K562 (cell line): ENCODE results near the gene TMTC2. TPM values are rescaled to one million over a fixed set of nuclear protein-coding genes. Genes with fewer than 3 reads are reported as not detected.

Source experiments
- ATAC-seq: fragments of 200-7000 bp; cut with Tn5 transposase; 3 replicates; pipeline ENCODE4 v1.9.1; 2020; ENCODE audit warnings: moderate library complexity
- BruUV-seq: library from RNA; stranded (reverse); fragments of 400-500 nt; replicated peaks from 2 replicates; lab custom pipeline; 2021; lab: Mats Ljungman, UMichigan
- CTCF ChIA-PET: fragments of 300-600 bp; formaldehyde crosslinking; extraction: SDS; loops from one replicate; lab custom pipeline; 2021; ENCODE audit warnings: low intra/inter-chr PET ratio; lab: Yijun Ruan, JAX
- POLR2A ChIA-PET: fragments of 300-600, 350-650 bp; sonication (Branson Sonifier 250); formaldehyde crosslinking; extraction: SDS; loops from one replicate; lab custom pipeline; 2021; ENCODE audit warnings: antibody characterized with exemption, inconsistent platforms; lab: Yijun Ruan, JAX
- DNase-seq, 4 experiments: peaks; one replicate each; pipeline versions ENCODE4 v3.0.0 to v3.0.0-alpha.2; 2011 to 2018; ENCODE audit warnings: low spot score in 3 of 4, mixed read lengths in 3 of 4; ENCODE audit errors: extremely low read depth in 1 of 4
- FAIRE-seq: peaks from 2 replicates; lab custom pipeline; 2011; peaks lifted over from hg19 to GRCh38; lab: Jason Lieb, UNC
- H2AFZ ChIP-seq: 2 replicates; pipeline ENCODE4 v1.6.0; 2011; ENCODE audit warnings: low read depth, low read length, control low read depth, inconsistent platforms
- H3K27ac ChIP-seq: fragments of 200-600 bp; 3 replicates; pipeline ENCODE4 v1.8.0; 2011; ENCODE audit warnings: low read depth, mild to moderate bottlenecking, control low read depth, inconsistent platforms, low read length, moderate library complexity, mixed read lengths; ENCODE audit errors: extremely low read depth
- H3K27me3 ChIP-seq, 2 experiments: fragments of 300-600 bp in 1 of 2; 2 replicates in 1 of 2; 3 replicates in 1 of 2; pipeline versions ENCODE4 v1.6.0 to v1.8.0; 2011; ENCODE audit warnings: inconsistent platforms in 2 of 2, low read length in 2 of 2, mild to moderate bottlenecking in 1 of 2, mixed read lengths in 1 of 2, moderate library complexity in 1 of 2; ENCODE audit not compliant: control insufficient read depth in 2 of 2, insufficient read depth in 2 of 2
- H3K36me3 ChIP-seq: fragments of 300-600 bp; 3 replicates; pipeline ENCODE4 v1.8.0; 2011; ENCODE audit warnings: mild to moderate bottlenecking, low read length, inconsistent platforms; ENCODE audit not compliant: control insufficient read depth, insufficient read depth
- H3K4me1 ChIP-seq, 2 experiments: fragments of 200-600 bp in 1 of 2; replicated peaks in 1 of 2; 2 replicates in 1 of 2; 3 replicates in 1 of 2; pipeline versions ENCODE4 v1.5.1 to v1.8.0; 2011; ENCODE audit warnings: inconsistent platforms in 2 of 2, low read length in 2 of 2, mild to moderate bottlenecking in 1 of 2, mixed read lengths in 1 of 2, moderate library complexity in 1 of 2; ENCODE audit not compliant: control insufficient read depth in 2 of 2, insufficient read depth in 2 of 2
- H3K4me2 ChIP-seq: 2 replicates; pipeline ENCODE4 v1.6.1; 2011; ENCODE audit warnings: low read length, control low read depth, inconsistent platforms, mixed read lengths; ENCODE audit not compliant: insufficient read depth
- H3K4me3 ChIP-seq: fragments of 200-600 bp; sonication (generic), shearing (Covaris generic); 2 replicates; pipeline ENCODE4 v1.5.1; 2016; ENCODE audit warnings: control low read depth, inconsistent platforms
- H3K79me2 ChIP-seq: fragments of 200-600 bp; 3 replicates; pipeline ENCODE4 v1.8.0; 2011; ENCODE audit warnings: low read length, inconsistent platforms; ENCODE audit not compliant: control insufficient read depth, insufficient read depth
- H3K9ac ChIP-seq, 2 experiments: 2 replicates each; pipeline versions ENCODE4 v1.6.0 to v1.6.1; 2011; ENCODE audit warnings: low read depth in 2 of 2, low read length in 2 of 2, control low read depth in 1 of 2, inconsistent platforms in 1 of 2, mild to moderate bottlenecking in 1 of 2, mixed read lengths in 1 of 2; ENCODE audit not compliant: insufficient read depth in 1 of 2
- H3K9me1 ChIP-seq: one replicate; pipeline ENCODE4 v1.6.0; 2011; ENCODE audit warnings: inconsistent platforms, mild to moderate bottlenecking, low read length, moderate library complexity; ENCODE audit not compliant: control insufficient read depth, insufficient read depth
- H3K9me3 ChIP-seq: replicated peaks from 2 replicates; pipeline ENCODE4 v1.5.1; 2011; ENCODE audit warnings: low read depth, low read length, inconsistent platforms; ENCODE audit not compliant: control insufficient read depth, insufficient read depth
- H4K20me1 ChIP-seq: replicated peaks from 2 replicates; pipeline ENCODE4 v1.6.1; 2011; ENCODE audit warnings: low read length, inconsistent platforms, mixed read lengths; ENCODE audit not compliant: control insufficient read depth, insufficient read depth
- CREB1 ChIP-seq, 2 experiments: sonication (generic) in 1 of 2; formaldehyde crosslinking in 1 of 2; IDR thresholded peaks; 2 replicates each; pipeline versions ENCODE4 v1.6.1 to v1.8.0; 2012 to 2022; ENCODE audit warnings: inconsistent platforms in 1 of 2, mild to moderate bottlenecking in 1 of 2, missing genetic modification reagents in 1 of 2, moderate library complexity in 1 of 2
- FUS ChIP-seq: fragments of 200-400 bp; formaldehyde crosslinking; optimal IDR thresholded peaks from 2 replicates; pipeline ENCODE3; 2017; ENCODE audit warnings: low read depth, low read length
- HMGN3 ChIP-seq: IDR thresholded peaks from 2 replicates; pipeline ENCODE4 v1.6.1; 2011; ENCODE audit warnings: borderline replicate concordance, low read depth, mild to moderate bottlenecking, mixed read lengths, low read length; ENCODE audit not compliant: insufficient read length; ENCODE audit errors: extremely low read depth
- MCM2 ChIP-seq: fragments of 450-650 bp; IDR thresholded peaks from 2 replicates; pipeline ENCODE4 v1.6.1; 2017; ENCODE audit warnings: low read depth, mild to moderate bottlenecking
- NEUROD1 ChIP-seq: fragments of 150-350 bp; IDR thresholded peaks from 2 replicates; pipeline ENCODE4 v1.6.1; 2014; ENCODE audit warnings: borderline replicate concordance, low read length, low read depth; ENCODE audit not compliant: partially characterized antibody
- POLR3A ChIP-seq: IDR thresholded peaks from 2 replicates; pipeline ENCODE4 v1.6.1; 2011; ENCODE audit warnings: borderline replicate concordance, mild to moderate bottlenecking, moderate library complexity; ENCODE audit not compliant: insufficient read length, insufficient read depth; ENCODE audit errors: extremely low read depth
- RAD21 ChIP-seq, 2 experiments: fragments of 250-450 bp in 1 of 2; fragments of 450-650 bp in 1 of 2; sonication (Bioruptor Pico) in 1 of 2; formaldehyde crosslinking in 1 of 2; IDR thresholded peaks in 1 of 2; conservative IDR thresholded peaks in 1 of 2; 2 replicates each; pipeline versions ENCODE4 v1.4.0 to v1.8.0; 2020 to 2022; ENCODE audit warnings: mild to moderate bottlenecking in 2 of 2, moderate library complexity in 1 of 2
- SREBF2 ChIP-seq: sonication (generic); formaldehyde crosslinking; IDR thresholded peaks from 2 replicates; pipeline ENCODE4 v1.4.0; 2020; ENCODE audit warnings: mild to moderate bottlenecking, missing genetic modification reagents
- TEAD2 ChIP-seq: fragments of 450-650 bp; IDR thresholded peaks from 2 replicates; pipeline ENCODE4 v1.6.1; 2016; ENCODE audit warnings: missing genetic modification characterization, control low read depth, missing compliant biosample characterization
- ZBTB17 ChIP-seq: fragments of 450-650 bp; formaldehyde crosslinking; IDR thresholded peaks from 2 replicates; pipeline ENCODE4 v1.4.0; 2020; ENCODE audit warnings: mild to moderate bottlenecking
- ZFP36 ChIP-seq: fragments of 150-350 bp; IDR thresholded peaks from 2 replicates; pipeline ENCODE4 v1.6.1; 2018; ENCODE audit warnings: low read length, low read depth; ENCODE audit not compliant: partially characterized antibody
- ZNF175 ChIP-seq: fragments of 200-800 bp; sonication (Bioruptor generic); IDR thresholded peaks from 2 replicates; pipeline ENCODE4 v1.6.1; 2016; ENCODE audit warnings: low read depth, mild to moderate bottlenecking, missing genetic modification characterization, missing compliant biosample characterization
- WGBS: fragments of 100-300 bp; shearing (Covaris generic); methylation state at CpG from one replicate; pipeline ENCODE4 v1.1.6; 2016; ENCODE audit warnings: low coverage, mixed read lengths; ENCODE audit not compliant: insufficient coverage; ENCODE audit errors: missing lambda C conversion rate; 5-methylcytosine and 5-hydroxymethylcytosine counted together
- in situ Hi-C: fragments of 300-500 bp; cut with MboI; formaldehyde crosslinking; loops from 4 replicates; pipeline ENCODE4 v1.15.0; 2018; ENCODE audit warnings: inconsistent platforms, mixed read lengths
- intact Hi-C: fragments of 100-400 bp; cut with micrococcal nuclease; formaldehyde crosslinking; loops from 2 replicates; pipeline ENCODE4 v1.14.2; 2022
- polyA plus RNA-seq, 8 experiments: library from polyadenylated mRNA; depleted of rRNA in 4 of 8; stranded (reverse) in 5 of 8; unstranded in 3 of 8; fragments of >200 nt; fragmentation: Nextera tagmentation in 2 of 8; fragmentation: Illumina TruSeq in 1 of 8; extraction: Ambion mirVana in 2 of 8; extraction: Trizol in 1 of 8; gene quantifications; 2 replicates each; pipeline versions ENCODE4 v1.2.1 to v1.2.3, GENCODE V29; 2011 to 2014; ENCODE audit warnings: inconsistent platforms in 1 of 8, missing spikeins in 1 of 8
- total RNA-seq, 7 experiments: library from RNA; depleted of rRNA in 6 of 7; stranded (reverse); fragments of >200 nt in 6 of 7; fragmentation: Illumina TruSeq in 2 of 7; extraction: Trizol in 2 of 7; gene quantifications; 2 replicates each; pipeline versions ENCODE4 v1.2.1 to v1.2.3, GENCODE V29; 2011 to 2021; ENCODE audit warnings: low replicate concordance in 1 of 7
- TF ChIP-seq, protein P1 (sequence below): fragments of 250-450 bp; sonication (Bioruptor Pico); IDR thresholded peaks from 2 replicates; pipeline ENCODE4 v1.4.0; 2020; ENCODE audit warnings: mild to moderate bottlenecking
- TF ChIP-seq, protein P2 (sequence below): fragments of 450-650 bp; formaldehyde crosslinking; IDR thresholded peaks from 2 replicates; pipeline ENCODE4 v1.4.0; 2020; ENCODE audit warnings: mild to moderate bottlenecking, moderate library complexity

The TMTC2 gene
- total and polyA plus RNA-seq, 9 of the 15 experiments (the other 6 are each of a cell fraction or from before 2014, with no cell fraction given) = 0.29 to 1.1 (median 0.55) TPM

DNA sequence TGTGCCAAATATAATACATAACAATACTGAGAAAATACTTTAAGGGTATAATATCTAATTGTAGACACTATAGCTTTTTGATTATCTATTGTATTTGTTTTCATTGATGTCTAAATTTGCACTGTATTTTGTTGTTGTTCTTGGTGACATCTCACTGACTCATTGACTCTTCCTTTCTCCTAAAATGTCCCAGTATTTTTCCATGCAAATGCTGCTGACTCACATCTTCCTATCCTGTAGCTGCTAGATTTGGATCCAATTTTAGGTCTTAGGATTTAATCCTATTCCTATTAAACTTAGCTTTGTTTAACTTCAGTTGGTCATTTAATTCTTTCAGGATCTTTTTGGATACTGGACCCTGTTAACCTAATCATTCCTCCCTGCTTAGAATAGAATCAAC, 148.5 kb downstream of the TMTC2 start (continued):
- TF ChIP-seq POLR3A (no peak), MCM2 (no peak), TEAD2 (tag) (no peak), ZBTB17 (no peak), HMGN3 (no peak), FUS (no peak), RAD21 (CRISPR knock-in tag; conservative IDR thresholded peaks at IDR 0.05 in 1 of 2, IDR thresholded peaks at IDR 0.05 in 1 of 2) (no peak), CREB1 (IDR thresholded peaks at IDR 0.05) (no peak), CREB1 (CRISPR knock-in tag; IDR thresholded peaks at IDR 0.05) (no peak)
- TF ChIP-seq, protein P1, sequence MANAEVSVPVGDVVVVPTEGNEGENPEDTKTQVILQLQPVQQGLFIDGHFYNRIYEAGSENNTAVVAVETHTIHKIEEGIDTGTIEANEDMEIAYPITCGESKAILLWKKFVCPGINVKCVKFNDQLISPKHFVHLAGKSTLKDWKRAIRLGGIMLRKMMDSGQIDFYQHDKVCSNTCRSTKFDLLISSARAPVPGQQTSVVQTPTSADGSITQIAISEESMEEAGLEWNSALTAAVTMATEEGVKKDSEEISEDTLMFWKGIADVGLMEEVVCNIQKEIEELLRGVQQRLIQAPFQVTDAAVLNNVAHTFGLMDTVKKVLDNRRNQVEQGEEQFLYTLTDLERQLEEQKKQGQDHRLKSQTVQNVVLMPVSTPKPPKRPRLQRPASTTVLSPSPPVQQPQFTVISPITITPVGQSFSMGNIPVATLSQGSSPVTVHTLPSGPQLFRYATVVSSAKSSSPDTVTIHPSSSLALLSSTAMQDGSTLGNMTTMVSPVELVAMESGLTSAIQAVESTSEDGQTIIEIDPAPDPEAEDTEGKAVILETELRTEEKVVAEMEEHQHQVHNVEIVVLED = no peak

DNA sequence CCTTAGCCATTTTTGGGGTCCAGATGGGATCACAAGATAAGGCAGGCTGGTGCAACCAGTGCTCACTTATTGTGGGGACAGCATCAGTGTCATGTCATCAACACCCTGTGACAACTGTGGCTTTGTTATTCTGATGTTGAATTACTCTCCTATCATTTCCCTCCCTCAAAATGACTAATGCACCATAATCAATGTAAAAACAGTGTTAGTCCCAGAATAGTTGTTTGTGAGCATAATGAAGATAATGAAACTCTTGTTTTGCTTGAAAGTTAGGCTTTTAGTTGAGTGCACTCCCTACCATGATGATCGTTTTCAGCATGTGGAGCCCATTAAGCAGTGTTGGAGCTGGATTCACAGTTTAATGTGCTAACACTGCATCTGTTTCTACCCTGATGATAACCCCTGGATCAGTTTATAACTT, 151.4 kb downstream of the TMTC2 start:
- DNase-seq (no peak), ATAC-seq (no peak), FAIRE-seq (no peak)
- Histone ChIP-seq H3K4me3 (no peak overlapping the region), H3K9me1 (no peaks in the 10 kb centered on the region), H3K9me3 (no peaks in the 10 kb centered on the region), H3K36me3 (no peaks in the 10 kb centered on the region), H3K79me2 (no peaks in the 10 kb centered on the region), H2AFZ (no peak overlapping the region), H4K20me1 (no peaks in the 10 kb centered on the region), H3K27ac (no peak overlapping the region), H3K27me3 (no peaks in the 10 kb centered on the region), H3K4me2 (no peak overlapping the region), H3K9ac (no peak overlapping the region), H3K4me1 (no peaks in the 10 kb centered on the region)
- WGBS = 0% methylated on average over 1 of the region's 1 CpG
- POLR2A ChIA-PET = no interaction called here
- CTCF ChIA-PET = no interaction called here
- TF ChIP-seq ZNF175 (CRISPR knock-in tag) = no peak
- TF ChIP-seq, protein P2, sequence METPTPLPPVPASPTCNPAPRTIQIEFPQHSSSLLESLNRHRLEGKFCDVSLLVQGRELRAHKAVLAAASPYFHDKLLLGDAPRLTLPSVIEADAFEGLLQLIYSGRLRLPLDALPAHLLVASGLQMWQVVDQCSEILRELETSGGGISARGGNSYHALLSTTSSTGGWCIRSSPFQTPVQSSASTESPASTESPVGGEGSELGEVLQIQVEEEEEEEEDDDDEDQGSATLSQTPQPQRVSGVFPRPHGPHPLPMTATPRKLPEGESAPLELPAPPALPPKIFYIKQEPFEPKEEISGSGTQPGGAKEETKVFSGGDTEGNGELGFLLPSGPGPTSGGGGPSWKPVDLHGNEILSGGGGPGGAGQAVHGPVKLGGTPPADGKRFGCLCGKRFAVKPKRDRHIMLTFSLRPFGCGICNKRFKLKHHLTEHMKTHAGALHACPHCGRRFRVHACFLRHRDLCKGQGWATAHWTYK (CRISPR knock-in tag) = no peak
- TF ChIP-seq ZFP36 = no peak
- no peak for TF ChIP-seq SREBF2 (CRISPR knock-in tag)
- TF ChIP-seq NEUROD1 = no peak
- intact Hi-C loops = no loop called here
- BruUV-seq = no TSS peak
- in situ Hi-C loops = no loop called here
